Prostate gland (tissue), 2 donors: Measurements from ENCODE around the gene ZBTB45. TPM values are rescaled to one million over a fixed set of nuclear protein-coding genes. Genes with fewer than 3 reads are reported as not detected.

Source experiments
- DNase-seq: peaks from one replicate; pipeline ENCODE4 v3.0.0-alpha.2; 2019; ENCODE audit warnings: low spot score
- H3K27ac ChIP-seq, 2 donors: fragments of 200-600 bp; sonication (generic); 2 replicates each; pipeline ENCODE4 v1.5.1; 2017 to 2019
- H3K27me3 ChIP-seq: fragments of 200-600 bp; sonication (generic); replicated peaks from 2 replicates; pipeline ENCODE4 v1.5.1; 2019; ENCODE audit not compliant: insufficient read depth
- H3K36me3 ChIP-seq, 2 donors: fragments of 200-600 bp; sonication (generic); 1 replicate in 1 of 2; 2 replicates in 1 of 2; pipeline versions ENCODE4 v1.5.1 to v1.8.1; 2017 to 2019
- H3K4me1 ChIP-seq: fragments of 200-600 bp; sonication (generic); replicated peaks from 2 replicates; pipeline ENCODE4 v1.5.1; 2019
- H3K4me3 ChIP-seq, 2 donors: fragments of 200-600 bp; sonication (generic); 2 replicates each; pipeline ENCODE4 v1.5.1; 2017 to 2019
- H3K9me3 ChIP-seq: fragments of 200-600 bp; sonication (generic); 2 replicates; pipeline ENCODE4 v1.5.1; 2017
- POLR2A ChIP-seq: fragments of 450-650 bp; IDR thresholded peaks from one replicate; pipeline ENCODE4 v1.6.1; 2016; ENCODE audit warnings: antibody characterized with exemption, mild to moderate bottlenecking
- POLR2AphosphoS5 ChIP-seq: sonication (generic); formaldehyde crosslinking; IDR thresholded peaks from one replicate; pipeline ENCODE4 v1.6.1; 2017; ENCODE audit warnings: antibody characterized with exemption
- WGBS: methylation state at CpG from one replicate; pipeline ENCODE4 v1.1.5; 2018; 5-methylcytosine and 5-hydroxymethylcytosine counted together
- intact Hi-C: fragments of 100-400 bp; cut with DNase I; formaldehyde crosslinking; loops from one replicate; pipeline ENCODE4 v1.14.2; 2022
- total RNA-seq, 2 donors: library from RNA; depleted of rRNA; stranded (reverse); fragments of >200 nt; gene quantifications; one replicate each; pipeline ENCODE4 v1.1.0, GENCODE V29; 2016
- TF ChIP-seq, protein P1 (sequence below), 4 experiments: fragments of 200-600 bp in 2 of 4; fragments of 450-650 bp in 2 of 4; sonication (generic) in 2 of 4; IDR thresholded peaks; 1 replicate in 3 of 4; 2 replicates in 1 of 4; pipeline ENCODE4 v1.5.1; 2016 to 2019; ENCODE audit warnings: antibody characterized with exemption in 4 of 4, mild to moderate bottlenecking in 2 of 4, moderate library complexity in 2 of 4

ZBTB45 gene
- total RNA-seq, 2 donors from 2014 or later: 22.0 to 24.0 TPM

DNA sequence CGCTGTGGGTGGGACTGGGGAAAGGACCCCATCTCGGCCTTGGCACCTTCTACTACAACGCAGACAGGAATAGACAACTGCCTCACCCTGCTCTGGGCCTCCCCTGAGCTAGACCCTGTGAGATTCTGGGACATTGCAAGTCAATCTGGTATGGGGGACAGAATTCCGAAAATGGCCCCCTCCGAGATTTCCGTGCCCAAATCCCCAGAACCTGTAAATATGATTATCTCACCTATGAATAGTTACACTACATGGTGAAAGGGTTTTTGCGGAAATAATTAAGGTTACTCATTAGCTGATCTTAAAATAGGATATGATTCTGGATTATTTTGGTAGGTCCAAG lies 618 bp upstream of the ZBTB45 start:
- TF ChIP-seq POLR2AphosphoS5: no peak
- no peak for TF ChIP-seq POLR2A
- TF ChIP-seq, protein P1, sequence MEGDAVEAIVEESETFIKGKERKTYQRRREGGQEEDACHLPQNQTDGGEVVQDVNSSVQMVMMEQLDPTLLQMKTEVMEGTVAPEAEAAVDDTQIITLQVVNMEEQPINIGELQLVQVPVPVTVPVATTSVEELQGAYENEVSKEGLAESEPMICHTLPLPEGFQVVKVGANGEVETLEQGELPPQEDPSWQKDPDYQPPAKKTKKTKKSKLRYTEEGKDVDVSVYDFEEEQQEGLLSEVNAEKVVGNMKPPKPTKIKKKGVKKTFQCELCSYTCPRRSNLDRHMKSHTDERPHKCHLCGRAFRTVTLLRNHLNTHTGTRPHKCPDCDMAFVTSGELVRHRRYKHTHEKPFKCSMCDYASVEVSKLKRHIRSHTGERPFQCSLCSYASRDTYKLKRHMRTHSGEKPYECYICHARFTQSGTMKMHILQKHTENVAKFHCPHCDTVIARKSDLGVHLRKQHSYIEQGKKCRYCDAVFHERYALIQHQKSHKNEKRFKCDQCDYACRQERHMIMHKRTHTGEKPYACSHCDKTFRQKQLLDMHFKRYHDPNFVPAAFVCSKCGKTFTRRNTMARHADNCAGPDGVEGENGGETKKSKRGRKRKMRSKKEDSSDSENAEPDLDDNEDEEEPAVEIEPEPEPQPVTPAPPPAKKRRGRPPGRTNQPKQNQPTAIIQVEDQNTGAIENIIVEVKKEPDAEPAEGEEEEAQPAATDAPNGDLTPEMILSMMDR (IDR thresholded peaks at IDR 0.05): no peak
- peak overlapping the region; percentile 82 for H3K4me3 ChIP-seq
- peak overlapping the region; percentile 94 to 97 for H3K27ac ChIP-seq
- intact Hi-C loops: no loop called here
- no peaks in the 10 kb centered on the region for H3K27me3 ChIP-seq
- peaks cover 10% of the 10 kb centered on the region for H3K4me1 ChIP-seq
- 10% methylated on average over 7 of the region's 7 CpGs for WGBS
- H3K36me3 ChIP-seq: peaks cover 0 to 15% of the 10 kb centered on the region in 2 donors
- no peaks in the 10 kb centered on the region for H3K9me3 ChIP-seq
- DNase-seq: no peak

DNA sequence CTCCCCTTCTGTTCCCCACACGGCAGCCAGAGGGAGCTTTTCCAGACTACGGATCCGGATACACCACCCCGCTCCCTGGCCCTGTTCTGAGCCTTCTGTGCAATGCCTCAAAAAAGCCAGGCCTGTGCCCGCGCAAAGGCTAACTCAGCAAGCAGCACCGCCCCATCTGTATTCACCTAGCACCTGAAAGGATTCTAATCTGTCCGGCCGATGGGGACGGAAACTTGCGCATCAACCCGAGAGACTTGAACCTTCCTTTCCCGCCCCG lies 589 bp downstream of the ZBTB45 start:
- no peaks in the 10 kb centered on the region for H3K27me3 ChIP-seq
- peaks cover 0 to 15% of the 10 kb centered on the region in 2 donors for H3K36me3 ChIP-seq
- peaks cover 10% of the 10 kb centered on the region for H3K4me1 ChIP-seq
- H3K27ac ChIP-seq: peak overlapping the region; percentile 94 to 97
- DNase-seq: peak; percentile 37
- 2% methylated on average over 14 of the region's 14 CpGs for WGBS
- no peaks in the 10 kb centered on the region for H3K9me3 ChIP-seq
- intact Hi-C loops: loop anchor here (1.0 kb wide), 1 partner anchor 25 kb away; the partner anchor contains the start of gene TRIM28
- peak overlapping the region; percentile 82 for H3K4me3 ChIP-seq
- no peak for TF ChIP-seq POLR2AphosphoS5
- TF ChIP-seq, protein P1 (IDR thresholded peaks at IDR 0.05): peak in 2 of 4 experiments; percentile 70 to 79

- H3K4me3 ChIP-seq: peak overlapping the region; percentile 82
- 5% methylated on average over 22 of the region's 22 CpGs for WGBS
- intact Hi-C loops: loop anchor here (1.0 kb wide), 1 partner anchor 26 kb away; the partner anchor contains the start of gene TRIM28
- peaks cover 0 to 15% of the 10 kb centered on the region in 2 donors for H3K36me3 ChIP-seq
- peak overlapping the region; percentile 94 to 97 for H3K27ac ChIP-seq
- H3K9me3 ChIP-seq: no peaks in the 10 kb centered on the region
- peaks cover 10% of the 10 kb centered on the region for H3K4me1 ChIP-seq
- H3K27me3 ChIP-seq: no peaks in the 10 kb centered on the region
- DNase-seq: no peak
- TF ChIP-seq, protein P1 (IDR thresholded peaks at IDR 0.05): no peak
- TF ChIP-seq POLR2A (no peak), POLR2AphosphoS5 (no peak)
These were observed 1.1 kb downstream of the ZBTB45 start for GRCh38 chr19:58518256-58519086.

DNA sequence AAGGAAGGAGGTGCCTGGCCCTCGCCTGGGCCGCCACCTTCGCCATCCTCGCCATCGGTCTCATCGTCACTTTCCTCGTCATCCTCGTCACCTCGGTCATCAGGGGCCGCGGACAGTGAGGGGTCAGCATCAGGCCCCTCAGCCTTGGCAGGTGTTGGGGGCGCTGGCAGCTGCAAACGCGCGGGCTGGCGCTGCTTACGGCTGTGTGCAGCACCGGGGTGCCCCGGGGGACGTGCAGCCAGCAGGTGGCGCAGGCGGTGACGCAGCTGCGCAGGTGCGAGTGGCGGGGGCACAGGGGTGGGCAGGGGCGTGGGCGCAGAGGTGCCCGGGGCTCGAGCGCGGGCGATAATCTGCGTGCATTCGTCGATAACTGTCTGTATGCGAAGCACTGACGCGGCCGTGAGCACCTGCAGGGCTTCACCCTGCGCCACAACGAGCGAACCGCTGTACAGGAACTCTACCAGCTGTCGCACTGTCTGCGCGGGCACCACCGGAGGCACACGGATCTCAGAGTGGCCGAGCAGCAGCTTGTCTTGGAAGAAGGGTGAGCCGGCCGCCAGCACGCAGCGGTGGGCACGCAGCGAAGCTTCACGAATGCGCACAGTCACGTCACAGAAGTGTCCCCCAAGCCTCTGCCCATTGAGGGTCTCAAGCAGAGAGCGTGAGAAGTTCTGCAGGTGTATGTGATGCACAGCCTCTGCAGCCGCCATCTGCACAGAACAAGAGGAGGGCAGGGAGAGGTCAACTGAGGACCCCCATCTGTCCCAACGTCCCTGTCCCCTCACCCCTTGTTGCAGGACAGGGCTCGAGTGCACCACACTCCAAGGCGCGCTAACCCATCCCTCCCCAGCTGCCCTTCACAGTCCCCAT lies 2.4 kb downstream of the ZBTB45 start:
- WGBS: 91% methylated on average over 65 of the region's 65 CpGs
- DNase-seq: no peak
- intact Hi-C loops: no loop called here
- TF ChIP-seq POLR2A (no peak), POLR2AphosphoS5 (no peak)
- TF ChIP-seq, protein P1 (IDR thresholded peaks at IDR 0.05): no peak
- peaks cover 10% of the 10 kb centered on the region for H3K4me1 ChIP-seq
- H3K9me3 ChIP-seq: no peaks in the 10 kb centered on the region
- no peak overlapping the region for H3K27ac ChIP-seq
- H3K4me3 ChIP-seq: no peak overlapping the region
- no peaks in the 10 kb centered on the region for H3K27me3 ChIP-seq
- H3K36me3 ChIP-seq: peaks cover 0 to 15% of the 10 kb centered on the region in 2 donors
